GM10248 (cell line): Measurements from ENCODE around the gene STAP2.
"Not testable (repeated sequence)": the region's sequence is repeated elsewhere in the genome, so short reads cannot be mapped to it uniquely, and the experiment has no call there.

Experiments
- CTCF ChIA-PET: fragments of 300-600 bp; sonication (Branson Sonifier 250); formaldehyde crosslinking; extraction: SDS; loops from one replicate; lab custom pipeline; 2021; ENCODE audit warnings: antibody characterized with exemption; lab: Yijun Ruan, JAX
- POLR2A ChIA-PET: fragments of 350-650 bp; sonication (Branson Sonifier 250); formaldehyde crosslinking; extraction: SDS; loops from one replicate; lab custom pipeline; 2020; ENCODE audit warnings: antibody characterized with exemption; lab: Yijun Ruan, JAX
- DNase-seq: peaks from one replicate; pipeline ENCODE4 v3.0.0; 2012; ENCODE audit errors: extremely low spot score
- TF ChIP-seq, protein P1 (sequence below): IDR thresholded peaks from 2 replicates; pipeline ENCODE4 v1.5.1; 2012; ENCODE audit warnings: mild to moderate bottlenecking, low read depth; ENCODE audit errors: extremely low read depth, missing control alignments, control extremely low read depth

Gene STAP2

DNA sequence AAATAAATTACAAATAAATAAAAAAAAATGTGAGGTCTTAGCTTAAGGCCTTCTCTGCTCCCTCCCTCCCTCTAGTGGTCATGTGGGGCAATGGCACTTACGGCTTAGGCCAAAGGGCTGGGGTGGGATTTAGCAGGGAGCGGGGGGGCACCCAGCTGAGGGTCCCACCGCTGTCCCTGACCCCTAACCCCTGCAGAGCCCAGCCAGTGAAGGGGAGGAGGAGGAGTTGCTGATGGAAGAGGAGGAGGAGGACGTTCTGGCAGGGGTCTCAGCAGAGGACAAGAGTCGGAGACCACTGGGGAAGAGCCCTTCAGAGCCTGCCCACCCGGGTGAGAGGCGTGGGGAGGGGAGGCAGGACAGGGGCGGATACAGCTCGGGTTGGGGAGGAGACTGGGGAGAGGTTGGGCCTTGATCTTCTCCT lies 14.1 kb upstream of the STAP2 start:
- ChIA-PET CTCF (interaction anchor here (0.6 to 3.9 kb wide), 32 partner anchors 10 to 195 kb away, joined by 3 to 85 read pairs (median 4); partner anchors contain the start of genes CHAF1A, EBI3, MPND and SH3GL1), POLR2A (interaction anchor here (1.4 kb wide), 1 partner anchor 9 kb away, joined by 3 read pairs; the partner anchor contains the start of gene MPND)
- TF ChIP-seq, protein P1, sequence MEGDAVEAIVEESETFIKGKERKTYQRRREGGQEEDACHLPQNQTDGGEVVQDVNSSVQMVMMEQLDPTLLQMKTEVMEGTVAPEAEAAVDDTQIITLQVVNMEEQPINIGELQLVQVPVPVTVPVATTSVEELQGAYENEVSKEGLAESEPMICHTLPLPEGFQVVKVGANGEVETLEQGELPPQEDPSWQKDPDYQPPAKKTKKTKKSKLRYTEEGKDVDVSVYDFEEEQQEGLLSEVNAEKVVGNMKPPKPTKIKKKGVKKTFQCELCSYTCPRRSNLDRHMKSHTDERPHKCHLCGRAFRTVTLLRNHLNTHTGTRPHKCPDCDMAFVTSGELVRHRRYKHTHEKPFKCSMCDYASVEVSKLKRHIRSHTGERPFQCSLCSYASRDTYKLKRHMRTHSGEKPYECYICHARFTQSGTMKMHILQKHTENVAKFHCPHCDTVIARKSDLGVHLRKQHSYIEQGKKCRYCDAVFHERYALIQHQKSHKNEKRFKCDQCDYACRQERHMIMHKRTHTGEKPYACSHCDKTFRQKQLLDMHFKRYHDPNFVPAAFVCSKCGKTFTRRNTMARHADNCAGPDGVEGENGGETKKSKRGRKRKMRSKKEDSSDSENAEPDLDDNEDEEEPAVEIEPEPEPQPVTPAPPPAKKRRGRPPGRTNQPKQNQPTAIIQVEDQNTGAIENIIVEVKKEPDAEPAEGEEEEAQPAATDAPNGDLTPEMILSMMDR, result peak; percentile 69
- DNase-seq, result peak; percentile 77

DNA sequence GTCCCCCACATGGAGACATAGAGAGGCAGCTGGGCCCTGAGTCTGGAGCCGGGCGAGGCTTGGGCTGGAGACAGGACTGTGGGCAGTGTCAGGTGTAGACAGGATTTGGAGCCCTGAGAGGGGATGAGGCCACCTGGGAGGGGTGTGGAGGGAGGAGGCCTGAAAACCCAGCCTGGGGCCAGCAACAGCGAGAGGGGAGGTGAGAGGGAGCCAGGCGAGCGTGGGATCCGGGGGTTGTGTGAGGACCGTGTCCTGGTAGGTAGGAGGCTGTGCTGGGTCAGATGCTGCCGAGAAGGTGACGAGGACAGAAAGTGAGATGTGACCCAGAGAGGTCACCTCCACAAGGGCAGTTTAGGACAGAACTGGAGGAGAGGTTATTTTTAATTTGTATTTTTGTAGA lies 12.1 kb upstream of the STAP2 start:
- TF ChIP-seq, protein P1, result no peak
- ChIA-PET CTCF (interaction anchor here (3.2 to 3.9 kb wide), 2 partner anchors 15 to 83 kb away, joined by 47 to 85 read pairs; no protein-coding TSS in a partner anchor), POLR2A (no interaction called here)
- no peak for DNase-seq

DNA sequence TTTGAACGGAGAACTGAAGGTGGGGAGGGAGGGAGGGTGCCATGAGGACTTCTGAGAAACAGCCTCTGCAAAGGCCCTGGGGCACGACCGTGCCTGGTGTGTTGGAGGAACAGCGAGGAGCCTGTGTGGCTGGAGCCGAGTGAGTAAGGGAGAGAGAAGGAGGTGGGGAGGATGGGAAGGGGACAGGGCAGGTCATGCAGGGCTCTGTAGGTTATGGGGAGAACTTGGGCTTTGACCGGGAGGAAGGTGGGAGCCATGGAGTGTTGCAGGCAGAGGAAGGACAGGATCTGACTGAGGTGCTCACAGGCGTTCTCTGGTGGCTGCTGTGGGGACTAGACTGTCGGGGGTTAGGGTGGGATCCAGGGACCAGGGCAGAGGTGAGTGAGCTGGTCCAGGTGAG lies 11.5 kb upstream of the STAP2 start:
- TF ChIP-seq, protein P1, result no peak
- POLR2A ChIA-PET, result no interaction called here
- DNase-seq, result no peak
- CTCF ChIA-PET, result no interaction called here

DNA sequence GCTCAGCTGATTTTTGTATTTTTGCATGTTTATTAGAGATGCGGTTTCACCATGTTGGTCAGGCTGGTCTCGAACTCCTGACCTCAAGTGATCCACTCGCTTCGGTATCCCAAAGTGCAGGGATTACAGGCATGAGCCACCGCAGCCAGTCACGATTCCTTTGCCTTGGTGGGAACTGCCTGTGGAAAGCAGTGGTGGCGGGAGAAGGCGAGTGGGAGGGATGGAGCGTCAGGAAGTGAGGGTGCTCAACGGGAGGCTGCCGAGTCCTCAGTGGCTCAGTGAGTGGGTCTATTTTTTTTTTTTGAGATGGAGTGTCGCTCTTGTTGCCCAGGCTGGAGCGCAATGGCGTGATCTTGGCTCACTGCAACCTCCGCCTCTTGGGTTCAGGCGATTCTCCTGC lies 10.6 kb upstream of the STAP2 start:
- CTCF ChIA-PET, result interaction anchor here (2.6 kb wide), 1 partner anchor 82 kb away, joined by 9 read pairs; no protein-coding TSS in a partner anchor
- POLR2A ChIA-PET, result not testable (repeated sequence)

DNA sequence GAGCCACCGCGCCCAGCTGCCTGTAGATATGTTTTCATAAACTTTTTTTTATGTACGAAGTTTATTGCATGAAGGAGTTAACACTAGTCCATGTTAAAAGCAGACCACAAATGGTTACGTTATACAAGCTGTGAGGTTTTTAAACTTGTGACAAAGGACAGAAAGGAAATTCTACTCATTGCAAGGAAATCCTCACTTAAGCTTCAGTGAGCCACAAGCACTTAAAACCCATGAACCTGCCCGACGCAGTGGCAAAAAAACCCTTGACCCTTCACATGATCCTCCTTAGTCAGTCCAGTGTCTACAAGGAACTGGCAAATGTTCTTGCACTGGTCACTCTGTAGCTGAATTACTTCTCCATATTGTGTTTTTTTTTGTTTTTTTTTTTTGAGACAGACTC lies 8.9 kb upstream of the STAP2 start:
- TF ChIP-seq, protein P1, result no peak
- ChIA-PET POLR2A (no interaction called here), CTCF (interaction anchor here (2.6 kb wide), 1 partner anchor 81 kb away, joined by 9 read pairs; no protein-coding TSS in a partner anchor)
- DNase-seq, result no peak

More for the DNA sequence above, 10.6 kb upstream of the STAP2 start:
- DNase-seq, result not testable (repeated sequence)

DNA sequence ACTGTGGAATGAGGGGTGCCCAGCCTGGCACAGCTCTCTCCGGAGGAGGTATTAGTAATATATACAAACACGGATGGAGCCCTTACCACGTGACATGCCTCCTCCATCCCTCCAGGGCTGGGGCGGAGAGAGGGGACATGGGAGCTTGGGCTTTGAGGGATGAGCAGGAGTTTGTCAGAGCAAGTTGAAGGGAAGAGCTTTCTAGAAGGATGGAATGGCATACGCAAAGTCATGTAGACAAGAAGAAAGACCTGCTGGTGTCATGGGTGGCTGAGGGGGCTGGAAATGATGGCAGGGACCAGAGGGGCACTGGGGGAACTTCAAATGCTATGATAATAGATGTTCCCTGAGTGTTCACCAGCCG lies 7.4 kb upstream of the STAP2 start:
- no peak for DNase-seq
- CTCF ChIA-PET, result interaction anchor here (1.0 kb wide), 1 partner anchor 79 kb away, joined by 3 read pairs; no protein-coding TSS in a partner anchor
- TF ChIP-seq, protein P1, result no peak
- POLR2A ChIA-PET, result no interaction called here

DNA sequence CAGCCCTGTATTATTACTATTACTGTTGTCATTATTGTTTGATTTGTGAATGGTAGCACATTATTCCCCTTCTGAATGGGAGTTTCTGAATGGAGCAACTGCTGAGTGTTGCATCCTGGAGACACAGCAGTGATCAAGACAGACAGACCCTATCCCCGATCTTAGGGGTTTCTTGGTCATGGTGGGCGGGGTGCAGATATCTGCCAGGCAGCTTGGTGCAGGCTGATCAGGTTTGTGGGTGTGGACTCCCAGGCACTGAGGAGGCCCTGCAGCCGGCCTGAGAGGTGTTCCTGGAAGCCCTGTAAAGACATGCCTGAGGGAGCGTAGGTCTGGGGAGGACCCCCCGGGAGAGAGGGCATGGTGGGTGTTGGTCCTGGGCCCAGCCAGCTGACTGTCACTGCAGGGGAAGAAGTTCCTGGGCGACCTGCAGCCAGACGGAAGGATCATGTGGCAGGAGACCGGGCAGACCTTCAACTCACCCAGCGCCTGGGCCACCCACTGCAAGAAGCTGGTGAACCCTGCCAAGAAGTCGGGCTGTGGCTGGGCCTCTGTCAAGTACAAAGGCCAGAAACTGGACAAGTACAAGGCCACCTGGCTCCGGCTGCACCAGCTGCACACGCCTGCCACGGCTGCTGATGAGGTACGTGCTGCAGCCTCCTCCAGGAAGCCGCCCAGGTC lies 6.9 kb upstream of the STAP2 start:
- POLR2A ChIA-PET, result no interaction called here
- TF ChIP-seq, protein P1, result no peak
- DNase-seq, result no peak
- CTCF ChIA-PET, result interaction anchor here (0.9 to 5.0 kb wide), 4 partner anchors 17 to 79 kb away, joined by 3 to 26 read pairs (median 6); no protein-coding TSS in a partner anchor
